ENCODE measurements around the gene REM1. TPM values are rescaled to one million over a fixed set of nuclear protein-coding genes. Genes with fewer than 3 reads are reported as not detected.
A peak's percentile ranks its signal among the peaks of the same experiment; 100 is the strongest.

REM1 gene
- total and polyA plus RNA-seq, 2 experiments from 2014 or later, result 0.28 TPM; not detected in 1

DNA sequence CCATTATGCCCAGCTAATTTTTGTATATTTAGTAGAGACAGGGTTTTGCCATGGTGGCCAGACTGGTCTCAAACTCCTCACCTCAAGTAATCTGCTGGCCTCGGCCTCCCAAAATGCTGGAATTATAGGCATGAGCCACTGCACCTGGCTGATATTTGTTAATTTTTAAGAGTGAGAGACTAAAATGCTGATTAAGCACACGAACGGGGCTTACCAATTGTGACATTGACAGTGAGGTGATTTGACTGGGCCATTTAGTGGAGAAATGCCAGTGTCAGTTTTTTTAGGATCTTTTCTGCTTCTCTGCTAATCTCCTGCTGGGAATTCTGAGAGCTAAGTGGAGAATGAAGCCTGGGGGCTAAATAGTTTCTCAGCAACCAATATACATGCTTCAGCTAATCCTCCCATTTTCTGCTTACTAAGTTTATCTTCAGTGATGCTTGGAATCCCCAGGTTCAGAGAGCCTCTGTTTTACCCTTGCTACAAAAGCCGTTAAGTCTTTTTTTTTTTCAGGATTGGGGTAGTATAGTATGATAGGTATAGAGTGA is 44.4 kb upstream of the REM1 start:
- Histone ChIP-seq H3K9me2 (ENCODE audit: insufficient read depth) (no peaks in the 10 kb centered on the region), H3K27ac (ENCODE audit: low read depth) (no peak overlapping the region), H3K36me3 (ENCODE audit: insufficient read depth) (no peaks in the 10 kb centered on the region), H2AFZ (no peak overlapping the region), H3K4me3 (no peak overlapping the region), H4K20me1 (replicated peaks; ENCODE audit: insufficient read depth) (no peaks in the 10 kb centered on the region), H3K79me2 (replicated peaks; ENCODE audit: insufficient read depth) (no peaks in the 10 kb centered on the region), H3F3A (replicated peaks; ENCODE audit: low read depth) (no peaks in the 10 kb centered on the region), H3K4me1 (ENCODE audit: insufficient read depth) (no peaks in the 10 kb centered on the region), H3K4me2 (no peak overlapping the region), H3K27me3 (ENCODE audit: insufficient read depth) (no peaks in the 10 kb centered on the region)
- peaks cover 19% of the 10 kb centered on the region for H3K36me3 Mint-ChIP-seq (ENCODE audit: low read depth)
- no peak for ATAC-seq
- no peak overlapping the region for H3K4me3 Mint-ChIP-seq
- H3K27me3 Mint-ChIP-seq (ENCODE audit: insufficient read depth, low read depth, poor library complexity), result peaks cover 5% of the 10 kb centered on the region
- DNase-seq (ENCODE audit: low spot score), result peak; percentile 21
- peaks cover 76% of the 10 kb centered on the region for H3K9me3 Mint-ChIP-seq
- H3K27ac Mint-ChIP-seq, result no peak overlapping the region
- TF ChIP-seq EZH2phosphoT487 (IDR thresholded peaks at IDR 0.05; ENCODE audit: unreplicated experiment) (no peak), EZH2 (IDR thresholded peaks at IDR 0.05; ENCODE audit: low read depth, unreplicated experiment) (no peak)
- H3K4me1 Mint-ChIP-seq, result no peaks in the 10 kb centered on the region

DNA sequence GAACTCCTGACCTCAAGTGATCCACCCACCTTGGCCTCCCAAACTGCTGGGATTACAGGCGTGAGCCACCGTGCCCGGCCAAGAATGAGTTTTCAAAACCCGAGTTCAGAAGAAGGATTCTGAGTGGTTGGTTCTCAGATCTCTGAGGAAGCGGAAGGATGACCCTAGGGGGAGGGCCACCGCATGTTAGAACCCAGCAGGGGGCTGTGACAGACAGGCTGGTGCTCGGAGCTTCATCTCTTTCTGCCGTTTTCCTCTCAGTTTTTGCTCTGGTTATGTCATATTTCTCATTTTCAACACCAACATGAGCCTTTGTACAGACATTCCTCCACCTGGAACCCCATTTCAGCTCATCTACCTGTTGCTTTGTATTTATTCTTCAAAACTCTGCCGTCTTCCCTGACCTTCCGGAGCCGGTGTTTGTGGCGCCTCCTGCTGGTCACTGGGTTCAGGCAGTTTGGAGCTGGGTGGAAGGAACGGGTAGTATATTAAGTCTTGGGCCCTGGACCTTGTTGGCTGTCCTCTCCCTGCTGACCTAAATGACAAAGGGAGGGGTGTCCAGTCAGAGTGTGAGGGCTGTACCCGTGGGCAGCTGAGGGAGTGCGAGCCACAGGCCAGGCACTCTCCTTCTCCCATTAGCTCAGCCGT is 35.0 kb upstream of the REM1 start, which contains the start of gene DEFB123:
Gene DEFB123 (plus strand): TSS at position 621 of the 648 bp plus-strand sequence. CDS start 67 bp downstream, outside the sequence.
- peaks cover 38% of the 10 kb centered on the region for H3K36me3 Mint-ChIP-seq (ENCODE audit: low read depth)
- no peak within 1 kb of the TSS for H3K27ac ChIP-seq (ENCODE audit: low read depth)

More for the DNA sequence above, 35.0 kb upstream of the REM1 start, which contains the start of gene DEFB123:
- H3K4me1 Mint-ChIP-seq, result no peaks in the 10 kb centered on the region
- H3K4me3 Mint-ChIP-seq, result no peak within 1 kb of the TSS
- no peak within 1 kb of the TSS for H3K27ac Mint-ChIP-seq
- H3K9me2 ChIP-seq (ENCODE audit: insufficient read depth), result no peaks in the 10 kb centered on the region; the same call in 1 of the 2 replicates
- H3K79me2 ChIP-seq (replicated peaks; ENCODE audit: insufficient read depth), result no peaks in the 10 kb centered on the region
- no peak for TF ChIP-seq CREB1 (CRISPR knock-in tag; IDR thresholded peaks at IDR 0.05; ENCODE audit: low read depth)
- TF ChIP-seq, protein P1, sequence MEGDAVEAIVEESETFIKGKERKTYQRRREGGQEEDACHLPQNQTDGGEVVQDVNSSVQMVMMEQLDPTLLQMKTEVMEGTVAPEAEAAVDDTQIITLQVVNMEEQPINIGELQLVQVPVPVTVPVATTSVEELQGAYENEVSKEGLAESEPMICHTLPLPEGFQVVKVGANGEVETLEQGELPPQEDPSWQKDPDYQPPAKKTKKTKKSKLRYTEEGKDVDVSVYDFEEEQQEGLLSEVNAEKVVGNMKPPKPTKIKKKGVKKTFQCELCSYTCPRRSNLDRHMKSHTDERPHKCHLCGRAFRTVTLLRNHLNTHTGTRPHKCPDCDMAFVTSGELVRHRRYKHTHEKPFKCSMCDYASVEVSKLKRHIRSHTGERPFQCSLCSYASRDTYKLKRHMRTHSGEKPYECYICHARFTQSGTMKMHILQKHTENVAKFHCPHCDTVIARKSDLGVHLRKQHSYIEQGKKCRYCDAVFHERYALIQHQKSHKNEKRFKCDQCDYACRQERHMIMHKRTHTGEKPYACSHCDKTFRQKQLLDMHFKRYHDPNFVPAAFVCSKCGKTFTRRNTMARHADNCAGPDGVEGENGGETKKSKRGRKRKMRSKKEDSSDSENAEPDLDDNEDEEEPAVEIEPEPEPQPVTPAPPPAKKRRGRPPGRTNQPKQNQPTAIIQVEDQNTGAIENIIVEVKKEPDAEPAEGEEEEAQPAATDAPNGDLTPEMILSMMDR (conservative IDR thresholded peaks at IDR 0.05; ENCODE audit: low read depth in 2 of 2), result peak; percentile 67 to 83
- H3K36me3 ChIP-seq (ENCODE audit: insufficient read depth), result no peaks in the 10 kb centered on the region; the same call in 1 of the 2 replicates
- H3K4me2 ChIP-seq, result 0 out of 2 replicates have a peak within 1 kb of the TSS, but pooled peaks have one; percentile 23
- no peak within 1 kb of the TSS for H2AFZ ChIP-seq
- 0 out of 2 replicates have a peak within 1 kb of the TSS, but pooled peaks have one; percentile 9 for H3K4me3 ChIP-seq
- H3K9me3 Mint-ChIP-seq, result peaks cover 98% of the 10 kb centered on the region
- peak; percentile 60 for DNase-seq (ENCODE audit: low spot score)
- no peaks in the 10 kb centered on the region for H3K27me3 ChIP-seq (ENCODE audit: insufficient read depth)
- no peaks in the 10 kb centered on the region for H4K20me1 ChIP-seq (replicated peaks; ENCODE audit: insufficient read depth)
- no peak for ATAC-seq
- no peaks in the 10 kb centered on the region for H3F3A ChIP-seq (replicated peaks; ENCODE audit: low read depth)
- no peaks in the 10 kb centered on the region for H3K4me1 ChIP-seq (ENCODE audit: insufficient read depth)
- H3K27me3 Mint-ChIP-seq (ENCODE audit: insufficient read depth, low read depth, poor library complexity), result peaks cover 3% of the 10 kb centered on the region

Measured in GM23338 (cell line).